CD4-positive, alpha-beta T cell (primary cell): ENCODE data around the gene ATP11A. TPM values are rescaled to one million over a fixed set of nuclear protein-coding genes. Genes with fewer than 3 reads are reported as not detected.

Source experiments
- ATAC-seq: fragments of 200-7000 bp; cut with Tn5 transposase; one replicate; pipeline ENCODE4 v1.10.0; 2022; ENCODE audit warnings: mild to moderate bottlenecking; ENCODE audit not compliant: poor library complexity
- CTCF ChIA-PET: fragments of 350-600 bp; sonication (Branson Sonifier 250); formaldehyde crosslinking; loops from one replicate; lab custom pipeline; 2021; ENCODE audit warnings: antibody characterized with exemption, inconsistent platforms; lab: Charles Lee
- POLR2A ChIA-PET: fragments of 350-600 bp; sonication (Branson Sonifier 250); formaldehyde crosslinking; loops from one replicate; lab custom pipeline; 2021; ENCODE audit warnings: antibody characterized with exemption, inconsistent platforms; lab: Charles Lee
- DNase-seq, 14 experiments: peaks; one replicate each; pipeline ENCODE4 v3.0.0-alpha.2; 2013 to 2020; ENCODE audit warnings: mixed read lengths in 2 of 14
- H3K27ac ChIP-seq, 2 donors: one replicate each; pipeline versions ENCODE4 v1.5.1 to v1.7.0; 2013; ENCODE audit warnings: low read length in 2 of 2, low read depth in 1 of 2, mild to moderate bottlenecking in 1 of 2
- H3K27me3 ChIP-seq, 2 experiments: 1 replicate in 1 of 2; 2 replicates in 1 of 2; pipeline versions ENCODE4 v1.6.1 to v1.7.0; 2013; ENCODE audit warnings: low read length in 2 of 2, control low read depth in 1 of 2, mild to moderate bottlenecking in 1 of 2, moderate library complexity in 1 of 2; ENCODE audit not compliant: insufficient read depth in 2 of 2, control insufficient read depth in 1 of 2
- H3K36me3 ChIP-seq: one replicate; pipeline ENCODE4 v1.6.1; 2013; ENCODE audit warnings: low read length, control low read depth; ENCODE audit not compliant: insufficient read depth
- H3K4me1 ChIP-seq: one replicate; pipeline ENCODE4 v1.6.1; 2013; ENCODE audit warnings: low read length, control low read depth; ENCODE audit not compliant: insufficient read depth
- H3K4me3 ChIP-seq: one replicate; pipeline ENCODE4 v1.5.1; 2013; ENCODE audit warnings: mild to moderate bottlenecking, low read length, moderate library complexity
- H3K9me3 ChIP-seq, 2 experiments: 1 replicate in 1 of 2; 2 replicates in 1 of 2; pipeline versions ENCODE4 v1.6.1 to v1.7.0; 2013; ENCODE audit warnings: low read length in 2 of 2, mild to moderate bottlenecking in 2 of 2, control low read depth in 1 of 2, moderate library complexity in 1 of 2; ENCODE audit not compliant: control insufficient read depth in 1 of 2, insufficient read depth in 1 of 2
- H3K27ac Mint-ChIP-seq: one replicate; pipeline ENCODE4 v1.8.0; 2020; ENCODE audit warnings: mixed read lengths
- H3K27me3 Mint-ChIP-seq: one replicate; pipeline ENCODE4 v1.8.0; 2021; ENCODE audit warnings: mixed read lengths
- H3K36me3 Mint-ChIP-seq: one replicate; pipeline ENCODE4 v1.8.0; 2021; ENCODE audit warnings: low read depth, mixed read lengths
- H3K4me1 Mint-ChIP-seq: one replicate; pipeline ENCODE4 v1.8.0; 2021; ENCODE audit warnings: low read depth, mixed read lengths
- H3K4me3 Mint-ChIP-seq: one replicate; pipeline ENCODE4 v1.8.0; 2020; ENCODE audit warnings: mild to moderate bottlenecking, mixed read lengths
- H3K9me3 Mint-ChIP-seq: one replicate; pipeline ENCODE4 v1.8.0; 2020; ENCODE audit warnings: mixed read lengths
- intact Hi-C, 2 experiments: fragments of 100-400 bp; cut with DNase I in 1 of 2; cut with micrococcal nuclease in 1 of 2; formaldehyde crosslinking; loops; one replicate each; pipeline versions ENCODE4 v1.15.1 to v1.9.0; 2023 to 2025; cut with DNase I, micrococcal nuclease
- total RNA-seq, 174 experiments: library from RNA in 2 of 174; stranded (reverse) in 2 of 174; gene quantifications; one replicate each; pipeline ENCODE4 v1.2.3 and lab custom pipeline; 2021 to 2026
- TF ChIP-seq, protein P1 (sequence below): fragments of 200-600 bp; IDR thresholded peaks from one replicate; pipeline ENCODE4 v1.8.0; 2022; ENCODE audit warnings: antibody characterized with exemption, mild to moderate bottlenecking

Gene ATP11A
- total RNA-seq, 2 experiments from 2014 or later, result 56.7 to 66.8 TPM

- no peak overlapping the region for H3K27ac Mint-ChIP-seq
- H3K9me3 Mint-ChIP-seq, result no peaks in the 10 kb centered on the region
- DNase-seq (no peak), ATAC-seq (no peak)
- Histone ChIP-seq H3K4me1 (no peaks in the 10 kb centered on the region), H3K9me3 (peaks cover 0 to 6% of the 10 kb centered on the region in 2 experiments), H3K4me3 (no peak overlapping the region), H3K36me3 (peaks cover 6% of the 10 kb centered on the region), H3K27me3 (no peaks in the 10 kb centered on the region), H3K27ac (no peak overlapping the region)
- H3K4me1 Mint-ChIP-seq, result peaks cover 24% of the 10 kb centered on the region
- peaks cover 10% of the 10 kb centered on the region for H3K36me3 Mint-ChIP-seq
- no peak overlapping the region for H3K4me3 Mint-ChIP-seq
- ChIA-PET POLR2A (no interaction called here), CTCF (no interaction called here)
- intact Hi-C loops, result no loop called here
- no peaks in the 10 kb centered on the region for H3K27me3 Mint-ChIP-seq
- TF ChIP-seq, protein P1, sequence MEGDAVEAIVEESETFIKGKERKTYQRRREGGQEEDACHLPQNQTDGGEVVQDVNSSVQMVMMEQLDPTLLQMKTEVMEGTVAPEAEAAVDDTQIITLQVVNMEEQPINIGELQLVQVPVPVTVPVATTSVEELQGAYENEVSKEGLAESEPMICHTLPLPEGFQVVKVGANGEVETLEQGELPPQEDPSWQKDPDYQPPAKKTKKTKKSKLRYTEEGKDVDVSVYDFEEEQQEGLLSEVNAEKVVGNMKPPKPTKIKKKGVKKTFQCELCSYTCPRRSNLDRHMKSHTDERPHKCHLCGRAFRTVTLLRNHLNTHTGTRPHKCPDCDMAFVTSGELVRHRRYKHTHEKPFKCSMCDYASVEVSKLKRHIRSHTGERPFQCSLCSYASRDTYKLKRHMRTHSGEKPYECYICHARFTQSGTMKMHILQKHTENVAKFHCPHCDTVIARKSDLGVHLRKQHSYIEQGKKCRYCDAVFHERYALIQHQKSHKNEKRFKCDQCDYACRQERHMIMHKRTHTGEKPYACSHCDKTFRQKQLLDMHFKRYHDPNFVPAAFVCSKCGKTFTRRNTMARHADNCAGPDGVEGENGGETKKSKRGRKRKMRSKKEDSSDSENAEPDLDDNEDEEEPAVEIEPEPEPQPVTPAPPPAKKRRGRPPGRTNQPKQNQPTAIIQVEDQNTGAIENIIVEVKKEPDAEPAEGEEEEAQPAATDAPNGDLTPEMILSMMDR, result no peak
These were observed 70.6 kb downstream of the ATP11A start for GRCh38 chr13:112760435-112760834.

- CTCF ChIA-PET, result no interaction called here
- Mint-ChIP-seq H3K4me3 (no peak overlapping the region), H3K27ac (no peak overlapping the region), H3K27me3 (no peaks in the 10 kb centered on the region), H3K9me3 (no peaks in the 10 kb centered on the region), H3K4me1 (peaks cover 29% of the 10 kb centered on the region), H3K36me3 (peaks cover 15% of the 10 kb centered on the region)
- H3K4me1 ChIP-seq, result no peaks in the 10 kb centered on the region
- H3K27me3 ChIP-seq, result no peaks in the 10 kb centered on the region
- POLR2A ChIA-PET, result no interaction called here
- DNase-seq, result no peak
- no peak overlapping the region for H3K4me3 ChIP-seq
- TF ChIP-seq, protein P1, result no peak
- H3K27ac ChIP-seq, result no peak overlapping the region
- H3K9me3 ChIP-seq, result peaks cover 0 to 6% of the 10 kb centered on the region in 2 experiments
- intact Hi-C loops, result no loop called here
- H3K36me3 ChIP-seq, result peaks cover 5% of the 10 kb centered on the region
- ATAC-seq, result no peak
These were observed 71.1 kb downstream of the ATP11A start for GRCh38 chr13:112760931-112761330.

GRCh38 chr13:112761701-112762689 lies 72.2 kb downstream of the ATP11A start:
- H3K9me3 ChIP-seq, result peaks cover 0 to 6% of the 10 kb centered on the region in 2 experiments
- intact Hi-C loops, result no loop called here
- H3K27ac ChIP-seq, result no peak overlapping the region
- ChIA-PET POLR2A (no interaction called here), CTCF (no interaction called here)
- H3K9me3 Mint-ChIP-seq, result no peaks in the 10 kb centered on the region
- H3K4me3 ChIP-seq, result no peak overlapping the region
- H3K27ac Mint-ChIP-seq, result peak overlapping the region; percentile 17
- peaks cover 4% of the 10 kb centered on the region for H3K4me1 ChIP-seq
- ATAC-seq (no peak), DNase-seq (no peak)
- peaks cover 5% of the 10 kb centered on the region for H3K36me3 ChIP-seq
- H3K36me3 Mint-ChIP-seq, result peaks cover 20% of the 10 kb centered on the region
- TF ChIP-seq, protein P1, result no peak
- peaks cover 33% of the 10 kb centered on the region for H3K4me1 Mint-ChIP-seq
- no peaks in the 10 kb centered on the region for H3K27me3 ChIP-seq
- H3K4me3 Mint-ChIP-seq, result no peak overlapping the region
- no peaks in the 10 kb centered on the region for H3K27me3 Mint-ChIP-seq
